ENCODE data around the gene REC8.
A peak's percentile ranks its signal among the peaks of the same experiment; 100 is the strongest.

Gene REC8

DNA sequence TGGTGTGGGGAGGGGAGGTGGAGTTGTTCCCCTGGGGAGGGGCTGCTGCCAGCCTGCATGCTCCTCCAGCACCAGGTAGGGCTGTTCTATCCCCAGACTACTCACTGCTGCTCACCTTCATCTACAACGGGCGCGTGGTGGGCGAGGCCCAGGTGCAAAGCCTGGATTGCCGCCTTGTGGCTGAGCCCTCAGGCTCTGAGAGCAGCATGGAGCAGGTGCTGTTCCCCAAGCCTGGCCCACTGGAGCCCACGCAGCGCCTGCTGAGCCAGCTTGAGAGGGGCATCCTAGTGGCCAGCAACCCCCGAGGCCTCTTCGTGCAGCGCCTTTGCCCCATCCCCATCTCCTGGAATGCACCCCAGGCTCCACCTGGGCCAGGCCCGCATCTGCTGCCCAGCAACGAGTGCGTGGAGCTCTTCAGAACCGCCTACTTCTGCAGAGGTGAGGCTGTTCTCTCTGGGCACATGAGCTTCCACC lies 7.3 kb upstream of the REC8 start:
- H3K27ac Mint-ChIP-seq = peak overlapping the region in 1 of 2 donors; percentile 100
- no peaks in the 10 kb centered on the region for H3K27me3 Mint-ChIP-seq
- no peaks in the 10 kb centered on the region for H3K9me3 Mint-ChIP-seq
- no peak for ATAC-seq
- DNase-seq = no peak
- H3K4me3 Mint-ChIP-seq = no peak overlapping the region
- peaks cover 89% of the 10 kb centered on the region for H3K4me1 Mint-ChIP-seq

DNA sequence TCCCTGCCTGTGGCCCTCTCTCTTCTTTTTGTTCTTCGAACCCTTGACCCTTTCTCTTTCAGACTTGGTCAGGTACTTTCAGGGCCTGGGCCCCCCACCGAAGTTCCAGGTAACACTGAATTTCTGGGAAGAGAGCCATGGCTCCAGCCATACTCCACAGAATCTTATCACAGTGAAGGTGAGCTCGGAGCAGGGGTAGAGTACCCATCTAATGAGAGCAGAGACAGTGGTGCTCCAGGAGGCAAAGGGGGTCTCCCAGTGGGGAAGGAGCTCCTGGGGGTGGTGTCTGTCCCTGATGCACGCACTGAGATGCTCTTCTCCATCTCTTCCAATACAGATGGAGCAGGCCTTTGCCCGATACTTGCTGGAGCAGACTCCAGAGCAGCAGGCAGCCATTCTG lies 6.1 kb upstream of the REC8 start:
- Mint-ChIP-seq H3K27me3 (no peaks in the 10 kb centered on the region), H3K27ac (peak overlapping the region; percentile 92 to 94), H3K9me3 (no peaks in the 10 kb centered on the region), H3K4me1 (peaks cover 80% of the 10 kb centered on the region), H3K4me3 (peak overlapping the region in 1 of 2 donors; percentile 19)
- DNase-seq = no peak
- ATAC-seq = no peak

DNA sequence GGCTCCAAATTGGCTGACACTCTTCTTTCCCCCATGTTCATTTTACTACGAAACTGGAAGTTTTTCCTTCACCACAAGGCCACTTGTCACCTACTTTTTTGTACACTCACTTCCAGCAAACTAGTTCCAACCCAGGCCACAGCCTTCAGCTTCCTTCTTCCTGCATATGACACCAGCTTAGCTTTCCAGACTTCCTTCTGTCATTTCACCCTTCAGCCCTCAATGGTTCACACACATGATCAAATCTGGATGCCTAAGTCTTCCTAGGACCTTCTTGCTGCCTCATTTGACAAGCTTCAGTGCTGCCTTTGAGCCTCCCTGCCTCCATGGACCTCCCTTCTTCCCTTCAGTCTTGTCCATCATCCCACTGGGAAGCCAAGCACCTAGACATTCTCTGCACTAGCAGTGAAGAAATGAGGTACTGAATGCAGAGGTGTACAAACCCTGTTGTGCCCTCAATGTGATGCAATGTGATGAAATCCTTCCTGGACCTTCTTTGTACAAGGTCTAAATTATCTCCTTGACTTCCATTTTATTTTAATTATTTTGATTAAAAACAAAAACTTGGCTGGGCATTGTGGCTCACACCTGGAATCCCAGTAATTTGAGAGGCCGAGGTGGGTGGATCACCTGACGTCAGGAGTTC lies 4.3 kb upstream of the REC8 start:
- no peak for ATAC-seq
- peak overlapping the region; percentile 94 to 97 for H3K27ac Mint-ChIP-seq
- DNase-seq = no peak
- no peak overlapping the region for H3K4me3 Mint-ChIP-seq
- H3K9me3 Mint-ChIP-seq = no peaks in the 10 kb centered on the region
- no peaks in the 10 kb centered on the region for H3K27me3 Mint-ChIP-seq
- H3K4me1 Mint-ChIP-seq = peaks cover 77% of the 10 kb centered on the region

DNA sequence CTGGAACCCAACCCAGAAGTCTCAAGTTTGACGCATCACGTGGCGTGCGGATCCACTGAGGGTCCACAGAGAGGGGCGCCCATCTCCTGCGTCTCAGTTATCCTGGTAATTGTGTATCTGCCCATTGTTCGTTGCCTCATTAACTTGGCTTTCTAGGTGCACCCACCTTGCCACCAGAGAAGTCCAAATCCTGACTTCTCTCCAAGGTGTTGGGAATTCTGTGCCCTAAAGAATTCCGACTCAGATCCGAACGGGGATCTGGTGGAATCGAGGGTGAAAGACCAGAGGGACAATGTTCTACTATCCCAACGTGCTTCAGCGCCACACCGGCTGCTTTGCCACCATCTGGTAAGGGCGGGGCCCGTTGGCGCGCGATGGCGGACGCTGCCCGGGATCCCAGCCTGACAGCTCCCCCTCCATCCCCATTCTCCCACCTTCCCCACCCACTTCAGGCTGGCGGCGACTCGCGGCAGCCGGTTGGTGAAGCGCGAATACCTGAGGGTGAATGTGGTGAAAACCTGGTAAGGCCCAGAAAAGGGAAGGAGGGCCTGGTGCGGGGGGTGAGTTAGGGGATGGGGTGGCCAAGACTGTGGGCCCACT lies 481 bp downstream of the REC8 start:
- DNase-seq (no peak), ATAC-seq (no peak)
- peak overlapping the region; percentile 74 to 88 for H3K27ac Mint-ChIP-seq
- H3K9me3 Mint-ChIP-seq = no peaks in the 10 kb centered on the region
- peak overlapping the region; percentile 88 to 95 for H3K4me3 Mint-ChIP-seq
- H3K27me3 Mint-ChIP-seq = no peaks in the 10 kb centered on the region
- peaks cover 37% of the 10 kb centered on the region for H3K4me1 Mint-ChIP-seq

DNA sequence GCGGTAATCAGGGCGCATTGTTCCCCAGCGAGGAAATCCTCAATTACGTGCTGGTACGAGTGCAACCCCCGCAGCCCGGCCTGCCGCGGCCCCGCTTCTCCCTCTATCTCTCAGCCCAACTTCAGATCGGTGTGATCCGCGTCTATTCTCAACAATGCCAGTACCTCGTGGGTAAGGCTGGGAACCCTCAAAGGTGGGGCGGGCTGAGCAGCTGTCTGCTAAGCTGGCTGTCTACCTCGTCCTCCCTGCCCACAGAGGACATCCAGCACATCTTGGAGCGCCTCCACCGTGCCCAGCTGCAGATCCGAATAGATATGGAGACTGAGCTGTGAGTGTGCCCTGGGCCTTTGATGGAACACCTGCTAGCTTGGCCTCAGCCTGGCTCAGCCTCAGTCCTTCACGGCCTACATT lies 996 bp downstream of the REC8 start:
- H3K9me3 Mint-ChIP-seq = no peaks in the 10 kb centered on the region
- no peak for ATAC-seq
- H3K27ac Mint-ChIP-seq = peak overlapping the region in 1 of 2 donors; percentile 65
- DNase-seq = no peak
- no peaks in the 10 kb centered on the region for H3K27me3 Mint-ChIP-seq
- peak overlapping the region; percentile 34 to 95 for H3K4me3 Mint-ChIP-seq
- H3K4me1 Mint-ChIP-seq = peaks cover 32% of the 10 kb centered on the region

DNA sequence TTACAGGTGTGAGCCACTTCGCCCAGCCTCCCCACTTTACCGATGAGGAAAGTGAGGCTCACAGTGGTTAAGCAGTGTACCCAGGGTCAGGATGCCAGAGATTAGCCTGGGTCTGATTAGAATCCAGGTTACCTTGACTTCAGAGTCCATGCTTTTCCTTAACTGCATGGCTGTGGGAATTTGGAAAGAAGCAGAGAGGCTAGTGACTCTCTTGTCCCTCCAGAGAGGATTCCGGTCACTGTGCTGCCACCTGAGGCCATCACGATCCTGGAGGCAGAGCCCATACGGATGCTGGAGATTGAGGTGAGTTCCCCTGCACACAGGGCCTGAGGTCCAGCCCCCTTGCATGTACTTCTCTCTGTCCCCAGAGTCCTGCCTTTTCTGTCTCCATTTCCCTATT lies 4.7 kb downstream of the REC8 start:
- Mint-ChIP-seq H3K4me3 (no peak overlapping the region), H3K4me1 (peaks cover 22% of the 10 kb centered on the region), H3K9me3 (no peaks in the 10 kb centered on the region), H3K27ac (no peak overlapping the region), H3K27me3 (no peaks in the 10 kb centered on the region)
- no peak for DNase-seq
- no peak for ATAC-seq

DNA sequence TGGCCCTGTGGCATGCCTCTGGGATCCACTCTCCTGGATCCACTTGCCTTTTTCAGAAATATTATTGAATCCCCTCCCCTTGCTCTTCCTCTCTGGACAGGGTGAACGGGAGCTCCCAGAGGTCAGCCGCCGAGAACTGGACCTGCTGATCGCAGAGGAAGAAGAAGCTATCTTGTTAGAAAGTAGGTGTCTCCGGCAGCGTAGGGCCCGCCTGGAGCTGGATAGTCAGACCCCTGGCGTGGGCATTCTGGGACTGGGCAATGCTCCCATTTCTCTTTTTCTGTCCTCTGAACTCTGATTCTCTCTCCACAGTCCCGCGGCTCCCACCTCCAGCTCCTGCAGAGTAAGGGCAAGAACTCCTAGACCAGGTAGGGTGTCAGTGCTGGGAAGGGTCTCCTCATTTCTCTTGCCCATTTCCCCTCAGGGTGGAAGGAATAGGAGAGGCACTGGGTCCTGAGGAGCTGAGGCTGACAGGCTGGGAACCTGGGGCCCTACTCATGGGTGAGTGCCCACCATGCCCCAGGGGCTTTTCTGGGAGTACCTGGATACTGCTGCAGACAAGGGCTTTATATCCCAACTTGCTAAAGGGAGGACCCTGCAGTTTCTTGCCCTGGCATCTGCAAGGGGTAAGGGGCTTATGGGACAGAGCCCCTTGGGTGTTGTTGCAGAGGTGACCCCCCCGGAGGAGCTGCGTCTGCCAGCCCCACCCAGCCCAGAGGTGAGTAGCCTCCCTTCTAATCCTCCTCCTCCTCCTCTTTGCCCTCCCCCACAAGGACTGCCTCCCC lies 5.4 kb downstream of the REC8 start:
- Mint-ChIP-seq H3K4me1 (peaks cover 22% of the 10 kb centered on the region), H3K27me3 (no peaks in the 10 kb centered on the region), H3K4me3 (no peak overlapping the region), H3K9me3 (no peaks in the 10 kb centered on the region), H3K27ac (peak overlapping the region; percentile 66 to 77)
- DNase-seq (no peak), ATAC-seq (no peak)

DNA sequence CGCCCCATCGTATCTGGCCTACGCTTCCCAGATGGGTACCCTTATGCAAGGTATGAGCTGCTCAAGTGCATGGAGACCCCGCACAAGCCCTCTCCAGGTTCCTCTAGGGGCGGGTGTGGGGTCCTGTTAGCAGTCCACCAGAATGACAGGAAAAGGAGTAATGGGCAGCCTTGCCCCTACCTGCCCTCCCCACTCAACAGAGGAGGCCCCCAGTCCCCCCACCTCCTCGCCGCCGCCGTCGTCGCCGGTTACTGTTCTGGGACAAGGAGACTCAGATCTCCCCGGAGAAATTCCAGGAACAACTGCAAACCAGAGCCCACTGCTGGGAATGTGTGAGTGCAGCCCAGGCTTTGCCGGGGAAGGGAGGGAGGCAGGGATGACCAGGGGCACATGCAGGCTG lies 6.0 kb downstream of the REC8 start:
- H3K4me3 Mint-ChIP-seq = no peak overlapping the region
- no peaks in the 10 kb centered on the region for H3K9me3 Mint-ChIP-seq
- DNase-seq (no peak), ATAC-seq (no peak)
- H3K4me1 Mint-ChIP-seq = peaks cover 25% of the 10 kb centered on the region
- H3K27ac Mint-ChIP-seq = peak overlapping the region in 1 of 2 donors; percentile 66
- no peaks in the 10 kb centered on the region for H3K27me3 Mint-ChIP-seq

DNA sequence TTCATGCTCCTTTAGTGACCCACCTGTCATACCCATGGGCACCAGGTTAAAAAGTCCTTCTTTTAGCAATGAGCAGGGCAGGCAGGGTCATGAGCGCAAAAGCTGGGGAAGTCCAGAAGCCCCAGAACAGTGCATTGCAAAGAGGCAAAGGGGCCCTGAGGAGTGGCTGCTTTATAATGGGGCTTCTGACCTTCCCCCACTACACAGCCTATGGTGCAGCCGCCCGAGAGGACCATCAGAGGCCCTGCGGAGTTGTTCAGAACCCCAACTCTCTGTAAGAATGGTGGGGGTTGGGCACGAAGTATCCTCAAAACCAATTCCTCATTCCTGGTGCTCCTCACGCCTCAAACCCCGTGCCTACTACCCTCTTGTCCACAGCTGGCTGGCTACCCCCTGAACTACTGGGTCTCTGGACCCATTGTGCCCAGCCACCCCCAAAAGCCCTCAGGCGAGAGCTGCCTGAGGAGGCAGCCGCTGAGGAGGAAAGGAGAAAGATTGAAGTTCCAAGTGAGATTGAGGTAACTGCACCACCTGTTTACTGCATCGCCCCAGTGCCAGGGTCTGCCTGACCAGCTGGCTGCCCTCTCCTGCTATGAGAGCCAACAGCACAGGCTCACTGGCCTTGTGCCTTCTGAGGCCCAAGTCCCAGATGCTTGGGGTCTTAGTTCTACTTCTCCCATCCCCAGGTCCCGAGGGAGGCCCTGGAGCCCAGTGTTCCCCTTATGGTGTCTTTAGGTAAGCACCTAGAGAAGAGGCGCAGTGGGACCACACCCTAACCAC lies 6.7 kb downstream of the REC8 start:
- ATAC-seq (no peak), DNase-seq (no peak)
- Mint-ChIP-seq H3K27me3 (no peaks in the 10 kb centered on the region), H3K9me3 (no peaks in the 10 kb centered on the region), H3K4me3 (no peak overlapping the region), H3K4me1 (peaks cover 26% of the 10 kb centered on the region), H3K27ac (peak overlapping the region in 1 of 2 donors; percentile 93)

DNA sequence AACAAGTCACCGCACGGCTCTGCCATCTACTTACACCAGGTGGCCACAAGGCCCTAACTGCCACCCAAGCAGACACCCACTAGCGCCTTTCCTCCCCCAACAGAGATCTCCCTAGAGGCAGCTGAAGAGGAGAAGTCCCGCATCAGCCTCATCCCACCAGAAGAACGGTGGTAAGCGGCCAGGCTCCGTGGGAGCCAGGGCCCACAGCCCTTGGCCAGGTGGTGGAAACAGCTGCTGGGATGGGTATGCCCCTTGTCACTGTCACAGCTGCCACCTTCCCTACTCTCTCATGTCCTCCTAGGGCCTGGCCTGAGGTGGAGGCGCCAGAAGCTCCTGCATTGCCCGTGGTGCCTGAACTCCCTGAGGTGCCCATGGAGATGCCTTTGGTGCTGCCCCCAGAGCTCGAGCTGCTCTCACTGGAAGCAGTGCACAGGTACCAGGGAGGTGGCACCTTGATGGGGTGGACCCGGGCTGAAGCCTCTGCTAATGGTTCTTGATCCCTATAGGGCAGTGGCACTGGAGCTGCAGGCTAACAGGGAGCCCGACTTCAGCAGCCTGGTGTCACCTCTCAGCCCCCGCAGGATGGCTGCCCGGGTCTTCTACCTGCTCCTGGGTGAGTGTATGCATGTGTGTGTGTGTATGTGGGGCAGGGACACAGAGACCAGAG lies 7.5 kb downstream of the REC8 start:
- Mint-ChIP-seq H3K9me3 (no peaks in the 10 kb centered on the region), H3K27ac (peak overlapping the region in 1 of 2 donors; percentile 93), H3K27me3 (no peaks in the 10 kb centered on the region), H3K4me3 (no peak overlapping the region), H3K4me1 (peaks cover 26% of the 10 kb centered on the region)
- ATAC-seq (no peak), DNase-seq (no peak)

DNA sequence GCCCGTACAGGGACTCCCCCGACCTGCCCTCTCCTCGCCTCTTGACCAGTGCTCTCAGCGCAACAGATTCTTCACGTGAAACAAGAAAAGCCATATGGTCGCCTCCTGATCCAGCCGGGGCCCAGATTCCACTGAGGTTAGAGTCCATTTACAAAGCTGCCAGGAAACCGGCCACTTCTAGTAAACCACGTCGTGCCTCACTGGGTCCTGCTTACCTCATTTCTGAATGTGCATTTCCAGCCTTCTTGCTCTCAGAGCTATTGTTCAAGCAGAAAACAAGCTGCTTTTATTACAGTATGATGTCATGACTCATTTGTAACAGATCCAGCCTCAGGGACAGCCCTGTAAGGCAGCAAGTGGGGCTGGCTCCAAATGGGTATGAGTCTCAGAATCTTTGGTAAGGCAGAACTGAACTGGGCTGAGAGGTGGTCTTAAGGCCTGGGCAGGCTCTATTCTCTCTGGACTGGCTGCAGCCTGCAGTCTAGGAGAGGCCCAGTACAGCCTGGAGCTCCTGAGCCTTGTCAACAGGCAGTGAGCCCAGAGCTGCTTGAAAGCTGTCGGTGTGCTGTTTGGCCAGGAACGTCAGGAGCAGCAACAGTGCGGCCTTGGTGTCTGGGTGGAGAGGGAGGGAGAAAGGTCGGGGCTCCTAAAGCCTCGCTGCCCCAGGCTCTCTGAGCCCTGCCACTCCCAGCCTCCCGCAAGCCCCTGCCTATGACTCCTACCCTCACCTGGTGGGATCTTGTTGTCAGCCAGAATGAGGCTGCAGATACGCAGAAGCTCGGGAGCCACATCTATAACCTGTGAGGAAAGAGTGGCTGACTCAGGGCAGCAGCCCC lies 8.3 kb downstream of the REC8 start:
- Mint-ChIP-seq H3K4me3 (no peak overlapping the region), H3K4me1 (peaks cover 30% of the 10 kb centered on the region), H3K27me3 (no peaks in the 10 kb centered on the region), H3K27ac (peak overlapping the region in 1 of 2 donors; percentile 83), H3K9me3 (no peaks in the 10 kb centered on the region)
- no peak for DNase-seq
- no peak for ATAC-seq

DNA sequence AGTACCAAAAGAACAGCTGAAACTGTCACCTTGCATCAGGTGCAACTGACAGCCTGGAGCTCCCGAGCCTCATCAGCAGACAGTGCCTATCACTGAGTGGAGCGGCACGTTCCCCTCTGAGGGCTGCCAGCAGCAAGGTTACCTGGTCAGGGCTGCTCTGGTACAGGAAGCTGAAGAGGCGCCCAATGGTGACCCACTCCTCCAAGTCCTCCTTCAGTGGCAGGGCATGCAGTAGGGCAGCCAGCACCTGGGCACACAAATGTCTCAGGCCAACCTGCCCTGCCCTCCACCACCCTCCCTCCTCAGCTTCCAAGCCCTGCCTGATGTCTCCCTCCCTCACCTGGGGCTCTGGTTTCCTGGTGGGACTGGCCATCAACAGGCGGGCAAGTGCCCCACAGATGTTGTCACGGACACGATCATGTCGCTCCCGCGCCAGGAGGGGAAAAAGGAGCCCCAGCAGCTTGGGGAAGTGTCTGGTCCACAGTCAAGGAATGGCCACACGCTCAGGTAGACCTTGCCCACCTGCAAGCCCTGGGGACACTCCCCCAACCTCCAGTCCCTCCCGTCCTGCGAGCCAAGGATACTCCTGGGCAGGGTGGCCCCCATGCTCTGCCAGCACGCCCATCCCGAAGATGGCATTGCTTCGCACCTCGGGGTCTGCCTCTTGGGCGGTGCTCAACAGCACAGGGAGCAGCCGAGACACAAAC lies 9.6 kb downstream of the REC8 start:
- peak overlapping the region in 1 of 2 donors; percentile 93 for H3K27ac Mint-ChIP-seq

DNA sequence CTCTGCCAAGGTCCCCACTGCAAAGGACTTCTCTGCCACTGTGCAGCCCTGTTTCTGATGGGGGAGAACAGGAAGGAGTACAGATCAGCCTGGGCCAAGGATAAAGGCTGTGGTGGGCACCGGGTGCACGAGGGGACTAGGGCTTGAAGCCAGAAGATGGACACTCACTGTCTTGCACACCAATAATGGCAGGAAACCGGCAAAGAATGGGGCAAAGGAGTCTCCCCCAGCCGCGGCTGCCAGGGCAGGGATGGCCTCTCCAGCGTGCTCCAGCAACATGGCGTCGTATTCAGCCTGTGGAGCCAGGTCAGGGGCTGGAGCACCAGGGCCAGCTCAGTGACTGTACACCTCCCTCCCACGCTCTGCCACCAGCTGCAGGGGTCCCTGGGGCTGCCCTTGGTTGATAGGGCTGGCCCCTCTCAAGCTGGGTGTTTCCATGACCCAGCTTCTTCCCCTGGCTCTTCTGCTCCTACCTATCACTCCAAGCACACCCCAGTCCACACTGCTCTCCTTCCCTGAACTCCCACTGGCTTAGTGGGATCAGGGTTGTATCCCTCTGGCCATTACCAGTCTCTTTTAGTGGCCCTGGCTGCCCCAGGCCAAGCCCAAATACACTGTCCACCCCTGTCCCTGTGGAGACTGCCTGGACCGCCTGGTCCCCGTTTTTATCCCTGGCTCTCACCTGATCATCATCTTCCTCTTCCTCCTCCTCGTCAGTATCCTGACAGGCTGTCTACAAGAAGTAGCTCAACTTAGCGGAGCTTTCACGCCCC lies 10.4 kb downstream of the REC8 start:
- Mint-ChIP-seq H3K9me3 (no peaks in the 10 kb centered on the region), H3K4me3 (no peak overlapping the region), H3K27me3 (no peaks in the 10 kb centered on the region), H3K4me1 (peaks cover 39% of the 10 kb centered on the region), H3K27ac (peak overlapping the region; percentile 57 to 93)
- DNase-seq = no peak
- no peak for ATAC-seq

More for the DNA sequence above, 9.6 kb downstream of the REC8 start:
- Mint-ChIP-seq H3K27me3 (no peaks in the 10 kb centered on the region), H3K9me3 (no peaks in the 10 kb centered on the region), H3K4me1 (peaks cover 33% of the 10 kb centered on the region), H3K4me3 (no peak overlapping the region)
- ATAC-seq = no peak
- DNase-seq = no peak
